Adipocyte (in vitro differentiated cells): ENCODE results near the gene PITPNC1.
A peak's percentile ranks its signal among the peaks of the same experiment; 100 is the strongest.

Experiments
- DNase-seq: peaks from one replicate; pipeline ENCODE4 v3.0.0-alpha.2; 2015; ENCODE audit warnings: low read depth
- H3K27me3 ChIP-seq: replicated peaks from 2 replicates; pipeline ENCODE4 v1.7.0; 2013; ENCODE audit warnings: mild to moderate bottlenecking, low read length, moderate library complexity; ENCODE audit not compliant: control insufficient read depth, insufficient read depth
- H3K36me3 ChIP-seq: 2 replicates; pipeline ENCODE4 v1.7.0; 2013; ENCODE audit warnings: low read length, mild to moderate bottlenecking, moderate library complexity; ENCODE audit not compliant: control insufficient read depth, insufficient read depth, severe bottlenecking
- H3K4me1 ChIP-seq: 2 replicates; pipeline ENCODE4 v1.7.0; 2013; ENCODE audit warnings: mild to moderate bottlenecking, low read length, moderate library complexity; ENCODE audit not compliant: control insufficient read depth, insufficient read depth
- H3K4me3 ChIP-seq: 2 replicates; pipeline ENCODE4 v1.7.0; 2013; ENCODE audit warnings: mild to moderate bottlenecking, low read length, moderate library complexity
- H3K9ac ChIP-seq: 2 replicates; pipeline ENCODE4 v1.7.0; 2013; ENCODE audit warnings: mild to moderate bottlenecking, low read length, moderate library complexity
- H3K9me3 ChIP-seq: 2 replicates; pipeline ENCODE4 v1.7.0; 2013; ENCODE audit warnings: mild to moderate bottlenecking, low read length, moderate library complexity; ENCODE audit not compliant: control insufficient read depth

The PITPNC1 gene

DNA sequence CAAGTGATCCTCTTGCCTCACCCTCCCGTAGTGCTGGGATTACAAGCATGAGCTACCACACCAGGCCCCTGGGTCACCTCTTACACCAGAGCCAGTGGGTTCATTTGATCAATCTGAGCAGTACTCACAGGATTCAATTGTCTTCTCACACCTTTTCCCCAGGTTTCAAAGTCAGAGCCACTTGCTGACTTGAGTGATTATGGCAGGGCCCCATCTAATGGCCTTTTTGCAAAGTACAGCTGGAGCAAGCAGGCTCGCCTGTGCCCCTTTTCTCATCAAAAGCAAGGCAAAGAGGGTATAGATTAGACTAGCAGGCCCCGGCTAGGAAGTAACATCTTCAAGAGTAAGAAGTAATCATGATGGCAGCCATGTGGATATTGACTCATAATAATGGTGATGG is 225.9 kb downstream of the PITPNC1 start:
- Histone ChIP-seq H3K27me3 (no peaks in the 10 kb centered on the region), H3K36me3 (no peaks in the 10 kb centered on the region), H3K9me3 (peaks cover 5% of the 10 kb centered on the region), H3K4me1 (peaks cover 6% of the 10 kb centered on the region), H3K4me3 (no peak overlapping the region), H3K9ac (no peak overlapping the region)
- peak; percentile 59 for DNase-seq

DNA sequence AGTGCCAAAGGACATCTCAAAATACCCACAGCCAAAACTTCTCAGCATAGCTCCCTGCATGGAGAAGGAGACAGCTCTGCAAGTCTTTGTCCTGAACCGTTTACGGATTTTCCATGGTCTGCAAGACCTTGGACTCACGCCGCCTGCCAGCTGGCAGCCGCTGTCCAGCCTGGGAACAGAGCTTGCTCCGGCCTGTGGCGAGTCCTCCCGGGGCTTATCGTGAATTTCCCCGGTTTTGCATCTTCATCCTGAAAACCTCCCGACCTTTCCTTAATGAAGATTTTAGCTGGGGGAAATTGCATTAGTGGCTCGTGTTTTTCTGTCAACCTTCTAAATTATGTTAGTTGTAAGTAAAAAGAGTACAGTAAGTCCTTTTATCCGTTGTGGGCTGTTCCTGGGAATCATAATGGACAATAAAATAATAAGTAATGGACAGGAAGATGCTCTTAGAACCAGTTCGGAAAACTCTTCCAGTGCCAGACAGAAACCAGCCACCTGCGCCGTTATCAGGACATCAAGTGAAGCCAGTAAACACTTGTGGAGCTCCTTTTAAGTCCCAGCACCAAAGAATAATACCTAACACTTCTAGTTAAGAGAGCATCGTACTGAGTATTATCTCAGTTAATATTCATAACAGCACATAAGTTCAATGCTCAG is 228.3 kb downstream of the PITPNC1 start:
- H3K4me3 ChIP-seq = no peak overlapping the region
- H3K27me3 ChIP-seq = no peaks in the 10 kb centered on the region
- H3K36me3 ChIP-seq = no peaks in the 10 kb centered on the region
- no peak for DNase-seq
- H3K4me1 ChIP-seq = peaks cover 6% of the 10 kb centered on the region
- H3K9ac ChIP-seq = no peak overlapping the region
- H3K9me3 ChIP-seq = no peaks in the 10 kb centered on the region

DNA sequence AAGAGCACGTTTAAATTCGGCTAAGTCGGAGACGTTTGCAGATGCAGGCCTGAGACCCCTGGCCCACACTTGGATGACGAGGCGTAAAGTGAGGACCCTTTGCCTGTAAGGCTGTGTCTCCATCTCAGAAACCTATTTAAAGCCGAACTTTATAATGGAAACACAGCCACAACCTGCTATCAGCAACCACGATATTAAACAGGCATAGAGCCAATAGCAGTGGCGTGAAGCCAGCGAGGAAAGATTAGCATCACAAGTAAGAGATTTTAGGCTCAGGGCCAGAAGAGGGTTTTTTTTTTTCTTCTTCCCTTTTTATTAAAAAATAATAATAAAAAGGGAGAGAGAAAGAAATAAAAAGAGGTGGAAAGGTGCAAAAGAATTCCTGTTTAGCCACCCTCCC is 229.4 kb downstream of the PITPNC1 start:
- H3K4me3 ChIP-seq = no peak overlapping the region
- DNase-seq = no peak
- no peaks in the 10 kb centered on the region for H3K9me3 ChIP-seq
- H3K36me3 ChIP-seq = no peaks in the 10 kb centered on the region
- no peaks in the 10 kb centered on the region for H3K27me3 ChIP-seq
- peaks cover 6% of the 10 kb centered on the region for H3K4me1 ChIP-seq
- no peak overlapping the region for H3K9ac ChIP-seq

DNA sequence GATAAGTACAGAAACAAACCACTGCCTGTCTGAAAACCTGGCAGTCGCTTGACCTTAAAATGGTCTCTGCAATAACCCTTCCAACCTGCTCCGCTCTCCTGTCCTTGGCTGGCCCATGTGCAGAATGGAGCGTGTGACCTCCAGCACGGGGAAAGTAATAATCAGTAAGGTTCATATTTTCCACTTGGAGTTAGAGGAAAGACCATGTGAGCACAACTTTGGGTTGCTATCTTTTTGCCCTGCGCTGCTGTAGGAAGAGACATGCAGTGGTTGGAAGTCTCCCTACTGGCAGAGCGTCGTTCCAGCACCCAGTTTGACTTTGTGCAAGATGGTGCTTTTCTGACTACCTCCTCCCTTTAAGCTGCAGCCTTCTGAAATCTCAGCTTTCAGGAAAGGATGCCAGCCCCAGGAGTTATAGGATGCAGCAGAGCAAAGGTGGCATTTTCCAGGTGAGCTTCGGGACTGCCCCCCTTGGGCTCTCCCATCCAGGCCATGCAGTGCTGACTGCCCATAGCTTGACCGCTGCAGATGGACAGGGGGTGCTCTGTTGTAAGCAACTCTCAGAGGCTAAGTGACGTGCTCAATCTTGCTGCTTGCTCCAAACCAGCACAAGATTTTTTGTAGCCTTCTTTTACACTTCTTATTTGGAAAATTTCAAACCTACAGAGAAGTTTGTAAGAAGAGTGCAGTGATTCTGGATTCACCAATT is 230.0 kb downstream of the PITPNC1 start:
- no peak for DNase-seq
- H3K27me3 ChIP-seq = no peaks in the 10 kb centered on the region
- H3K36me3 ChIP-seq = no peaks in the 10 kb centered on the region
- H3K9ac ChIP-seq = no peak overlapping the region
- no peak overlapping the region for H3K4me3 ChIP-seq
- H3K9me3 ChIP-seq = no peaks in the 10 kb centered on the region
- H3K4me1 ChIP-seq = peaks cover 6% of the 10 kb centered on the region

DNA sequence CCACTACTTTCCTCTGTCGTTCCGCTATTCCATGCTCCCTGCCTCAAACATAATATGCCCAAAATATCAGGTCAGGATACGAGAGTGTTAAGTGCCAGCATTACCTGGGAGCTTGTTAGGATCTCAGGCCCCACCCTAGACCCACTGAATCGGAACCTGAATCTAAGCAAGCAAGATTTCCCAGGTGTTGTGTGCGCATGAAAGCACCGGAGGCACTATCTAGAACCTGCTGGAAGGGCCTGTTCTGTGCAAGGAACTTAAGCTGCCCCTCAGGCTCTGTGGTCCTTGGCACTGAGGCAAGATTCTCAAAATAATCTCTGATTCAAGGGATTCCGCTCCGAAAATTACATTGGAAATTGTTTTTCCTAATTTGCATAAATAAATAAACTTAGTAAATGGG is 233.0 kb downstream of the PITPNC1 start:
- Histone ChIP-seq H3K36me3 (no peaks in the 10 kb centered on the region), H3K9me3 (no peaks in the 10 kb centered on the region), H3K9ac (no peak overlapping the region), H3K4me1 (peaks cover 5% of the 10 kb centered on the region), H3K4me3 (no peak overlapping the region), H3K27me3 (no peaks in the 10 kb centered on the region)
- no peak for DNase-seq

DNA sequence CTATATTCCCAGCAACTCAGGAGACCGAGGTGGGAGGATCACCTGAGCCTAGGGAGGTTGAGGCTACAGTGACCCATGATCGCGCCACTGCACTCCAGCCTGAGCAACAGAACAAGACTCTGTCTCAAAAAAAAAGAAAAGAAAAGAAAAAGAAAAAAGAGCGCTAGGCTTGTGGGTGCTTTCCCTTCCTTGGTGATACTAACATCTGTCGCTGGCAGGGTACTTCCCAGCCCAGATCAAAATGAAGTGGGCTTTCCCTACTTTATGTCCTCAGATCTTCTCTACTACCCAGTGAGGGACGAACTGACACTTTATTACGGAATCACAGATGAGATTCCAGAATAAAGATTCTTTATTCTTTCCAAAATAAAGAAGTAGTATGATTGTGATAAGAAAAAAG is 236.9 kb downstream of the PITPNC1 start:
- H3K4me3 ChIP-seq = no peak overlapping the region
- no peak overlapping the region for H3K9ac ChIP-seq
- DNase-seq = no peak
- no peaks in the 10 kb centered on the region for H3K36me3 ChIP-seq
- H3K27me3 ChIP-seq = no peaks in the 10 kb centered on the region
- H3K4me1 ChIP-seq = no peaks in the 10 kb centered on the region
- H3K9me3 ChIP-seq = no peaks in the 10 kb centered on the region

DNA sequence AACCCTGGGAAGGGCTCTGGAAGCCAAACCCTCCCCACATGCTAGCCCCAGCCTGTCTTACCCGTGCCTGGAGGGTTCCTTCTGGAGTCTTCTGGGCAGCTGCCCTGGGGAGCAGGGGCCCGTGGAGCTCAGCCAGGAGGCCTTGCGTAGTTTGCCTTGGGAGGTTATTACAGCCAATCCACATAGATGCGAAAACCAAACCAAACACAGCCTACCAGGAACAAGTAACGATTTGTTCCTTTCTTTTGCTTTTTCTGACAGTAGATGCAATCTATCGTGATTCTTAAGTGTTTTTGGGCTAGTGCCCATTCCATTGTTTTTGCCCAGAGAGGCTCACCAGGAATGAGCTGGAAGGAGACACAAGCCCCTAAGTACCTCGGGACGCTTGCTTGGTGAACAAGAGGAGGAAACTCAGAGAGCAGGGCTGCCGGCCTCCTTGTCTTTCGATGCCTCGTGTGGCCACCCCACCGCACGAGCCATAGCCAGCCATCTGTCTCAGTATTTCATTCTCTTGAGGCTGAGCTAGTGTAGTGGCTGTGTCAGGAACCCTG is 238.0 kb downstream of the PITPNC1 start:
- DNase-seq = no peak
- no peaks in the 10 kb centered on the region for H3K36me3 ChIP-seq
- H3K27me3 ChIP-seq = no peaks in the 10 kb centered on the region
- H3K9ac ChIP-seq = no peak overlapping the region
- no peak overlapping the region for H3K4me3 ChIP-seq
- H3K4me1 ChIP-seq = no peaks in the 10 kb centered on the region
- no peaks in the 10 kb centered on the region for H3K9me3 ChIP-seq

DNA sequence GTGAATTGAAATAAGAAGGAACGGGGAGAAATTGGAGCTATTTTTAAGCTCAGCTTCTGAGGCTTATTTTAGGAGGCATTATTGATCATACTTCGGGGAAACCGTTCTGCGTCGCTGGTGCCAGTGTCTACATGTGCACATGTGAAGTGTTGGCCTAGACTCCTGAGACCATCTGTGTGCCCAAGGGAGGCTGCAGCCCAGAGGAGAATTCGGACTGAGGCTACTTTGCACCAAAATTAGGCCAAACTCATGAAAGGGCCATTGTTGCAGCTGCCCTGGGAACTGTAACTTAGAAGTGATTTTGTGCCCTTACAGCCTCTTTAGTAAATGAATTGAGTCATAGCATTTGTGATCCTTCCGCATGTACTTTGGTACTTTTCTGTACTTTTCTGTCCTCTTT is 238.7 kb downstream of the PITPNC1 start:
- Histone ChIP-seq H3K4me3 (no peak overlapping the region), H3K27me3 (no peaks in the 10 kb centered on the region), H3K9me3 (no peaks in the 10 kb centered on the region), H3K4me1 (no peaks in the 10 kb centered on the region), H3K9ac (no peak overlapping the region), H3K36me3 (no peaks in the 10 kb centered on the region)
- no peak for DNase-seq

DNA sequence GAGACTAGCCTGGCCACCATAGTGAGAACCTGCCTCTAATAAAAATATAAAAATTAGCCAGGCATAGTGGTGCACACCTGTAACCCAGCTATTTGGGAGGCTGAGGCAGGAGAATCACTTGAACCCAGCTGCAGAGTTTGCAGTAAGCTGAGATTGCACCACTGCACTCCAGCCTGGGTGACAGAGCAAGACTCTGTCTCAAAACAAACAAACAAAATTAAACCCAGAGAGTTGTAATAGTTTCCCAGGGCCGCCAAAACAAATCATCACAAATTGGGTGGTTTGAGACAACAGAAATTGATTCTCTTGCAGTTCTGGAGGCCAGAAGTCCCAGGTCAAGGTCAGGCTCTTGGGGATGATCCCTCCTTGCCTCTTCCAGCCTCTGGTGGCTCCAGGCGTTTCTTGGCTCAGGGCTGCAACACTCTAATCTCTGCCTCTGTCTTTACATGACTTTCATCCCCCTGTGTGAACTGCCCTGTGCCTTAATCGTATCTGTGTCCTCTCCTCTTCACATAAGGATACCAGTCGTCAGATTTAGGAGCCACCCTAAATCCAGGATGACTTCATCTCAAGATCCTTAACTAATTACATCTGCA is 240.3 kb downstream of the PITPNC1 start:
- Histone ChIP-seq H3K36me3 (no peaks in the 10 kb centered on the region), H3K27me3 (no peaks in the 10 kb centered on the region), H3K4me3 (no peak overlapping the region), H3K9ac (no peak overlapping the region), H3K4me1 (no peaks in the 10 kb centered on the region), H3K9me3 (no peaks in the 10 kb centered on the region)
- peak; percentile 3 for DNase-seq

DNA sequence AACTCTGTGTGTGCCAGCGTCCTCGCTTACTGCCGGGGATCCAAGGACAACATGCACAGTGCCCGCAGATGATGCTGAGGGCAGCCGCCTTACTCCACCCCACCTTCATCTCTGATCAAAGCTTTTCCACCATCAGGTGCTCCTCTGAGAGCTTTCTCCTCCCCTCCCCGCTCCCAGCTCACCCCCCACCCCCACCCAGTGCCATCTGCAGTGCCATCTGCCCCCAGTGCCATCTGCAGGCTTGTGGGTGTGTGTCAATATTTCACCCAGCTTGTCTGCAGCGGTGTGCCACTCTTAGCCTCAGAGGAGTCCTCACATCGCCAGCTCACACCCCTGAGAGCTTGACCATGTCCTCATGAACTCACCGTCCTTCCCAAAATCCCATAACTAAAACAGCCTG is 242.5 kb downstream of the PITPNC1 start:
- H3K4me3 ChIP-seq = no peak overlapping the region
- no peaks in the 10 kb centered on the region for H3K9me3 ChIP-seq
- no peaks in the 10 kb centered on the region for H3K36me3 ChIP-seq
- DNase-seq = no peak
- H3K27me3 ChIP-seq = no peaks in the 10 kb centered on the region
- no peaks in the 10 kb centered on the region for H3K4me1 ChIP-seq
- H3K9ac ChIP-seq = no peak overlapping the region

DNA sequence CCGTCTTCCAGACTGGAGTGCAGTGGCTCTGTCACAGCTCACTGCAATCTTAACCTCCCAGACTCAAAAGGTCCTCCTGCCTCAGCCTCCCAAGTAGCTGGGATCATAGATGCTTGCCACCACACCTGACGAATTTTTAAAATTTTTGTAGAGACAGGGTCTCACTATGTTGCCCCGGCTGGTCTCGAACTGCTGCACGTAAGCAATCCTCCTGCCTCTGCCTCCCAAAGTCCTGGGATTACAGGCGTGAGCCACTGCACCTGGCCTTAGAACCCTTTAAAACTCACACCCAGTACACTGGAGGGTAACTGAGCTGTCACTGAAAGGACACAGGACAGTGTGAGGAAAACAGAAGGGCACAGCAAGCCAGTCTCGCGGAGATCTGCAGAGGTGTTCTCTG is 243.0 kb downstream of the PITPNC1 start:
- H3K4me1 ChIP-seq = no peaks in the 10 kb centered on the region
- no peak for DNase-seq
- no peaks in the 10 kb centered on the region for H3K36me3 ChIP-seq
- no peaks in the 10 kb centered on the region for H3K9me3 ChIP-seq
- no peak overlapping the region for H3K4me3 ChIP-seq
- H3K9ac ChIP-seq = no peak overlapping the region
- no peaks in the 10 kb centered on the region for H3K27me3 ChIP-seq
